ENCODE measurements around the gene GALNT7. TPM values are rescaled to one million over a fixed set of nuclear protein-coding genes. Genes with fewer than 3 reads are reported as not detected.

Gene GALNT7
- total RNA-seq, 1 experiment from 2014 or later = 13.8 TPM

- no peaks in the 10 kb centered on the region for H3F3A ChIP-seq (ENCODE audit: low read length, unreplicated experiment)
- no peaks in the 10 kb centered on the region for H3K4me1 ChIP-seq (ENCODE audit: insufficient read depth, low read length)
- H3K36me3 ChIP-seq (ENCODE audit: low read depth, low read length) = no peaks in the 10 kb centered on the region
- TF ChIP-seq CTCF (conservative IDR thresholded peaks at IDR 0.05; ENCODE audit: low read depth, low read length) (no peak), EZH2phosphoT487 (IDR thresholded peaks at IDR 0.05; ENCODE audit: borderline replicate concordance, low read length) (no peak), EZH2 (IDR thresholded peaks at IDR 0.05; ENCODE audit: low read length, unreplicated experiment) (no peak)
- H3K4me2 ChIP-seq (ENCODE audit: low read length) = no peak overlapping the region
- ATAC-seq (no peak), DNase-seq (no peak)
- H2AFZ ChIP-seq (ENCODE audit: low read length) = no peak overlapping the region
- no peaks in the 10 kb centered on the region for H4K20me1 ChIP-seq (ENCODE audit: low read length)
- no TSS peak for BruUV-seq (replicated peaks)
- ChIA-PET POLR2A (ENCODE audit: unreplicated experiment) (no interaction called here), CTCF (no interaction called here)
- H3K9me3 ChIP-seq (ENCODE audit: low read length) = no peaks in the 10 kb centered on the region
- H3K27me3 ChIP-seq (ENCODE audit: low read length) = no peaks in the 10 kb centered on the region
- no peaks in the 10 kb centered on the region for H3K9me2 ChIP-seq (replicated peaks; ENCODE audit: low read length)
- no peak overlapping the region for H3K4me3 ChIP-seq (ENCODE audit: low read length)
- H3K27ac ChIP-seq (ENCODE audit: low read length) = no peak overlapping the region
- intact Hi-C loops (cut with micrococcal nuclease) = no loop called here
- no peak overlapping the region for H3K9ac ChIP-seq (ENCODE audit: low read length)
- H3K79me2 ChIP-seq (ENCODE audit: low read length) = no peaks in the 10 kb centered on the region
Observed at GRCh38 chr4:173311368-173311767, 142.8 kb downstream of the GALNT7 start.

- no TSS peak for BruUV-seq (replicated peaks)
- Histone ChIP-seq H4K20me1 (ENCODE audit: low read length) (no peaks in the 10 kb centered on the region), H2AFZ (ENCODE audit: low read length) (no peak overlapping the region), H3K4me2 (ENCODE audit: low read length) (no peak overlapping the region), H3K79me2 (ENCODE audit: low read length) (no peaks in the 10 kb centered on the region), H3F3A (ENCODE audit: low read length, unreplicated experiment) (no peaks in the 10 kb centered on the region), H3K36me3 (ENCODE audit: low read depth, low read length) (no peaks in the 10 kb centered on the region), H3K9me2 (replicated peaks; ENCODE audit: low read length) (no peaks in the 10 kb centered on the region), H3K27me3 (ENCODE audit: low read length) (no peaks in the 10 kb centered on the region), H3K9me3 (ENCODE audit: low read length) (no peaks in the 10 kb centered on the region), H3K9ac (ENCODE audit: low read length) (no peak overlapping the region), H3K4me3 (ENCODE audit: low read length) (no peak overlapping the region), H3K27ac (ENCODE audit: low read length) (no peak overlapping the region), H3K4me1 (ENCODE audit: insufficient read depth, low read length) (peaks cover 9% of the 10 kb centered on the region)
- no peak for DNase-seq
- POLR2A ChIA-PET (ENCODE audit: unreplicated experiment) = no interaction called here
- CTCF ChIA-PET = no interaction called here
- intact Hi-C loops (cut with micrococcal nuclease) = no loop called here
- no peak for TF ChIP-seq EZH2 (IDR thresholded peaks at IDR 0.05; ENCODE audit: low read length, unreplicated experiment)
- no peak for TF ChIP-seq EZH2phosphoT487 (IDR thresholded peaks at IDR 0.05; ENCODE audit: borderline replicate concordance, low read length)
- no peak for TF ChIP-seq CTCF (conservative IDR thresholded peaks at IDR 0.05; ENCODE audit: low read depth, low read length)
- no peak for ATAC-seq
Observed at GRCh38 chr4:173314715-173315114, 146.1 kb downstream of the GALNT7 start.

GRCh38 chr4:173316060-173316459, 147.4 kb downstream of the GALNT7 start:
- H3K27me3 ChIP-seq (ENCODE audit: low read length) = no peaks in the 10 kb centered on the region
- no TSS peak for BruUV-seq (replicated peaks)
- H4K20me1 ChIP-seq (ENCODE audit: low read length) = no peaks in the 10 kb centered on the region
- no peaks in the 10 kb centered on the region for H3F3A ChIP-seq (ENCODE audit: low read length, unreplicated experiment)
- no peaks in the 10 kb centered on the region for H3K9me2 ChIP-seq (replicated peaks; ENCODE audit: low read length)
- ChIA-PET POLR2A (ENCODE audit: unreplicated experiment) (no interaction called here), CTCF (no interaction called here)
- intact Hi-C loops (cut with micrococcal nuclease) = no loop called here
- H3K27ac ChIP-seq (ENCODE audit: low read length) = no peak overlapping the region
- no peak overlapping the region for H3K4me3 ChIP-seq (ENCODE audit: low read length)
- ATAC-seq (no peak), DNase-seq (no peak)
- no peak overlapping the region for H3K4me2 ChIP-seq (ENCODE audit: low read length)
- H3K9ac ChIP-seq (ENCODE audit: low read length) = no peak overlapping the region
- peaks cover 9% of the 10 kb centered on the region for H3K4me1 ChIP-seq (ENCODE audit: insufficient read depth, low read length)
- TF ChIP-seq EZH2phosphoT487 (IDR thresholded peaks at IDR 0.05; ENCODE audit: borderline replicate concordance, low read length) (no peak), CTCF (conservative IDR thresholded peaks at IDR 0.05; ENCODE audit: low read depth, low read length) (no peak), EZH2 (IDR thresholded peaks at IDR 0.05; ENCODE audit: low read length, unreplicated experiment) (no peak)
- H3K79me2 ChIP-seq (ENCODE audit: low read length) = no peaks in the 10 kb centered on the region
- no peak overlapping the region for H2AFZ ChIP-seq (ENCODE audit: low read length)
- no peaks in the 10 kb centered on the region for H3K9me3 ChIP-seq (ENCODE audit: low read length)
- no peaks in the 10 kb centered on the region for H3K36me3 ChIP-seq (ENCODE audit: low read depth, low read length)

Measured in PC-3 (cell line).